ENCODE measurements around the gene CDCA5.
"Not testable (repeated sequence)": the region's sequence is repeated elsewhere in the genome, so short reads cannot be mapped to it uniquely, and the experiment has no call there.

The CDCA5 gene

GRCh38 chr11:65118891-65119669, 35.2 kb upstream of the CDCA5 start:
- not testable (repeated sequence) for DNase-seq

GRCh38 chr11:65118097-65118837, 34.4 kb upstream of the CDCA5 start:
- no peak for DNase-seq

GRCh38 chr11:65117206-65118096, 33.6 kb upstream of the CDCA5 start, which contains the start of gene ZNHIT2:
ZNHIT2 (minus strand) TSS chr11:65117701; CDS start chr11:65117653, 48 bp downstream.
- peak; percentile 100 for DNase-seq

GRCh38 chr11:65116370-65117205, 32.7 kb upstream of the CDCA5 start:
- peak; percentile 85 for DNase-seq

GRCh38 chr11:65115361-65116082, 31.7 kb upstream of the CDCA5 start:
- no peak for DNase-seq

- no peak for DNase-seq
Observed at GRCh38 chr11:65114538-65115171, 30.8 kb upstream of the CDCA5 start.

GRCh38 chr11:65113839-65114238, 30.0 kb upstream of the CDCA5 start:
- no peak for DNase-seq

GRCh38 chr11:65113361-65113756, 29.5 kb upstream of the CDCA5 start:
- no peak for DNase-seq

GRCh38 chr11:65112546-65113360, 28.9 kb upstream of the CDCA5 start:
- DNase-seq: peak; percentile 91

GRCh38 chr11:65111744-65112545, 28.1 kb upstream of the CDCA5 start, which contains the start of gene TM7SF2:
TM7SF2 (plus strand) TSS chr11:65111872; CDS start chr11:65112016, 144 bp downstream.
- peak; percentile 94 for DNase-seq

- no peak for DNase-seq
Observed at GRCh38 chr11:65111159-65111743, 27.4 kb upstream of the CDCA5 start.

GRCh38 chr11:65110354-65110861, 26.6 kb upstream of the CDCA5 start:
- DNase-seq: peak; percentile 100

GRCh38 chr11:65109231-65110198, 25.7 kb upstream of the CDCA5 start:
- no peak for DNase-seq

GRCh38 chr11:65108469-65109123, 24.8 kb upstream of the CDCA5 start:
- DNase-seq: no peak

GRCh38 chr11:65107751-65108468, 24.1 kb upstream of the CDCA5 start:
- DNase-seq: no peak

- DNase-seq: no peak
Observed at GRCh38 chr11:65107078-65107477, 23.2 kb upstream of the CDCA5 start.

Measured in activated CD8-positive, alpha-beta memory T cell treated with anti-CD3 and anti-CD28 coated beads, Interleukin-2, amount 50 U/mL, for 48 hours (primary cell).